Astrocyte (in vitro differentiated cells and primary cell): ENCODE data around the gene UCHL5. TPM values are rescaled to one million over a fixed set of nuclear protein-coding genes. Genes with fewer than 3 reads are reported as not detected.
A peak's percentile ranks its signal among the peaks of the same experiment; 100 is the strongest.

Source experiments
- DNase-seq: peaks from one replicate; pipeline ENCODE4 v3.0.0-alpha.2; 2010; ENCODE audit warnings: low read depth
- FAIRE-seq: peaks from 2 replicates; lab custom pipeline; 2011; peaks lifted over from hg19 to GRCh38; lab: Jason Lieb, UNC
- H2AFZ ChIP-seq: 2 replicates; pipeline ENCODE4 v1.6.0; 2012; ENCODE audit warnings: low read depth, low read length, inconsistent platforms
- H3K27ac ChIP-seq: 2 replicates; pipeline ENCODE4 v1.5.1; 2011; ENCODE audit warnings: low read depth, low read length, inconsistent platforms
- H3K27me3 ChIP-seq: 2 replicates; pipeline ENCODE4 v1.6.0; 2011; ENCODE audit warnings: low read length, inconsistent platforms; ENCODE audit not compliant: insufficient read depth
- H3K36me3 ChIP-seq: 2 replicates; pipeline ENCODE4 v1.5.1; 2011; ENCODE audit warnings: low read length, inconsistent platforms; ENCODE audit not compliant: insufficient read depth
- H3K4me1 ChIP-seq: 2 replicates; pipeline ENCODE4 v1.5.1; 2011; ENCODE audit warnings: low read length, inconsistent platforms; ENCODE audit not compliant: insufficient read depth
- H3K4me2 ChIP-seq: 2 replicates; pipeline ENCODE4 v1.6.0; 2012; ENCODE audit warnings: low read length, inconsistent platforms
- H3K4me3 ChIP-seq: 2 replicates; pipeline ENCODE4 v1.5.1; 2011; ENCODE audit warnings: low read depth, mild to moderate bottlenecking, low read length, inconsistent platforms; ENCODE audit not compliant: insufficient read depth
- H3K79me2 ChIP-seq: 2 replicates; pipeline ENCODE4 v1.6.0; 2012; ENCODE audit warnings: mild to moderate bottlenecking, low read length, inconsistent platforms; ENCODE audit not compliant: insufficient read depth
- H3K9ac ChIP-seq: 2 replicates; pipeline ENCODE4 v1.6.0; 2012; ENCODE audit warnings: mild to moderate bottlenecking, low read length, inconsistent platforms
- H3K9me3 ChIP-seq: 2 replicates; pipeline ENCODE4 v1.5.1; 2012; ENCODE audit warnings: low read depth, mild to moderate bottlenecking, low read length, inconsistent platforms; ENCODE audit not compliant: insufficient read depth
- H4K20me1 ChIP-seq: 2 replicates; pipeline ENCODE4 v1.6.0; 2012; ENCODE audit warnings: low read length, inconsistent platforms; ENCODE audit not compliant: insufficient read depth
- H3K27ac Mint-ChIP-seq: one replicate; pipeline ENCODE4 v1.8.0; 2021; ENCODE audit warnings: mild to moderate bottlenecking, mixed read lengths; ENCODE audit not compliant: unreplicated experiment
- H3K27me3 Mint-ChIP-seq: one replicate; pipeline ENCODE4 v1.8.0; 2021; ENCODE audit warnings: low read depth, mixed read lengths; ENCODE audit not compliant: unreplicated experiment
- H3K36me3 Mint-ChIP-seq: one replicate; pipeline ENCODE4 v1.8.0; 2021; ENCODE audit warnings: low read depth, mixed read lengths; ENCODE audit not compliant: unreplicated experiment
- H3K4me1 Mint-ChIP-seq: one replicate; pipeline ENCODE4 v1.8.0; 2021; ENCODE audit warnings: low read depth, mixed read lengths; ENCODE audit not compliant: unreplicated experiment
- H3K4me3 Mint-ChIP-seq: one replicate; pipeline ENCODE4 v1.8.0; 2021; ENCODE audit warnings: mild to moderate bottlenecking, moderate library complexity, mixed read lengths; ENCODE audit not compliant: unreplicated experiment
- H3K9me3 Mint-ChIP-seq: one replicate; pipeline ENCODE4 v1.8.0; 2021; ENCODE audit warnings: mild to moderate bottlenecking, mixed read lengths; ENCODE audit not compliant: unreplicated experiment
- EZH2 ChIP-seq: IDR thresholded peaks from 2 replicates; pipeline ENCODE4 v1.6.1; 2012; ENCODE audit warnings: mild to moderate bottlenecking, low read length, inconsistent platforms; ENCODE audit not compliant: insufficient read depth
- total RNA-seq: library from RNA; stranded (reverse); gene quantifications from 2 replicates; pipeline ENCODE4 v1.2.1, GENCODE V29; 2021
- TF ChIP-seq, protein P1 (sequence below): IDR thresholded peaks from 2 replicates; pipeline ENCODE4 v1.5.1; 2011; ENCODE audit warnings: low read depth, mild to moderate bottlenecking, inconsistent platforms, low read length, moderate library complexity; ENCODE audit not compliant: insufficient read depth

UCHL5 gene
- total RNA-seq, 1 donor from 2014 or later, result 33.3 TPM

DNA sequence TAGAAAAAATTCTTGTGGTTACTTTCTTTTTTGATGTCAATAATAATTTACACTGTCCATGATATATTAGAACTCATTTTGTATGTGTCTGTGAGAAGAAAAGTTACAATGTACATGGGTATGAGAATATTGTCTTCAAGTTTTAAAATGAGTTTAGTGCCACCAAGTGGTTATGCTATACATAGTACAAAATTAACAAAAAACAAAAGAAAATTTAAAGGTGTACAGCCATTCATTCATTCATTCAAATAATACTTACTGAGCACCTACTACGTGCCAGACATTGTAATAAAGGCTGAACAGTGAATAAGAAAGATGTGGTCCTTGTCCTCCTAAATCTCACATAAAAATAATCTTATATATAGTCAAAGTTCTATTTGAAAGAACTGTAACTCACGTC is 27.7 kb downstream of the UCHL5 start:
- H3K4me3 ChIP-seq, result no peak overlapping the region
- no peak overlapping the region for H3K4me3 Mint-ChIP-seq
- H3K27me3 ChIP-seq, result no peaks in the 10 kb centered on the region
- H3K4me1 ChIP-seq, result no peaks in the 10 kb centered on the region
- H3K9me3 Mint-ChIP-seq, result no peaks in the 10 kb centered on the region
- H3K79me2 ChIP-seq, result peaks cover 39% of the 10 kb centered on the region
- no peak overlapping the region for H3K27ac ChIP-seq
- H3K9ac ChIP-seq, result no peak overlapping the region
- no peaks in the 10 kb centered on the region for H3K9me3 ChIP-seq
- no peak for TF ChIP-seq EZH2
- TF ChIP-seq, protein P1, sequence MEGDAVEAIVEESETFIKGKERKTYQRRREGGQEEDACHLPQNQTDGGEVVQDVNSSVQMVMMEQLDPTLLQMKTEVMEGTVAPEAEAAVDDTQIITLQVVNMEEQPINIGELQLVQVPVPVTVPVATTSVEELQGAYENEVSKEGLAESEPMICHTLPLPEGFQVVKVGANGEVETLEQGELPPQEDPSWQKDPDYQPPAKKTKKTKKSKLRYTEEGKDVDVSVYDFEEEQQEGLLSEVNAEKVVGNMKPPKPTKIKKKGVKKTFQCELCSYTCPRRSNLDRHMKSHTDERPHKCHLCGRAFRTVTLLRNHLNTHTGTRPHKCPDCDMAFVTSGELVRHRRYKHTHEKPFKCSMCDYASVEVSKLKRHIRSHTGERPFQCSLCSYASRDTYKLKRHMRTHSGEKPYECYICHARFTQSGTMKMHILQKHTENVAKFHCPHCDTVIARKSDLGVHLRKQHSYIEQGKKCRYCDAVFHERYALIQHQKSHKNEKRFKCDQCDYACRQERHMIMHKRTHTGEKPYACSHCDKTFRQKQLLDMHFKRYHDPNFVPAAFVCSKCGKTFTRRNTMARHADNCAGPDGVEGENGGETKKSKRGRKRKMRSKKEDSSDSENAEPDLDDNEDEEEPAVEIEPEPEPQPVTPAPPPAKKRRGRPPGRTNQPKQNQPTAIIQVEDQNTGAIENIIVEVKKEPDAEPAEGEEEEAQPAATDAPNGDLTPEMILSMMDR, result peak; percentile 19
- peaks cover 6% of the 10 kb centered on the region for H3K36me3 Mint-ChIP-seq
- DNase-seq (no peak), FAIRE-seq (peak; percentile 13)
- H4K20me1 ChIP-seq, result no peaks in the 10 kb centered on the region
- H3K36me3 ChIP-seq, result peaks cover 8% of the 10 kb centered on the region
- H3K27me3 Mint-ChIP-seq, result no peaks in the 10 kb centered on the region
- H3K4me1 Mint-ChIP-seq, result no peaks in the 10 kb centered on the region
- no peak overlapping the region for H3K27ac Mint-ChIP-seq
- H3K4me2 ChIP-seq, result no peak overlapping the region
- no peak overlapping the region for H2AFZ ChIP-seq

DNA sequence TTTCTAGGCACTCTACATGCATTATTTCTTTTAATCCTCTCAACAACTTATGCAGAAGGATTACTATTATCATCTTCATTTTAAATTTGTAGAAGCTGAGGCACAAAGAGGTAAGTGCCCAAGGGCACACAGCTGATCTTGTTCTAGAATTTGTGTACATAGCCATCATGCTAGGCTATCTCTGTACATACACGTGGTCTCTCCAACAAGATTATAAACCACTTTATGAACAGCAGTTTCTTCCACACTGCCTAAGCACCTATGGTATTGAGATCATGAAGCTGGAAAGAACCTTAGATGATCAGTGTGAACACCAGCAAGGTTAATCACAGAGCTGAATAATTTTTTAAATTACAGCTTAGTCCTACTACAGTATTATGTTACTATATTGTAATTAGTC is 28.9 kb downstream of the UCHL5 start:
- Histone ChIP-seq H3K79me2 (peaks cover 29% of the 10 kb centered on the region), H3K9ac (no peak overlapping the region), H3K9me3 (no peaks in the 10 kb centered on the region), H3K27me3 (no peaks in the 10 kb centered on the region), H3K4me3 (no peak overlapping the region), H3K27ac (no peak overlapping the region), H4K20me1 (no peaks in the 10 kb centered on the region), H3K4me2 (no peak overlapping the region), H3K4me1 (no peaks in the 10 kb centered on the region), H3K36me3 (peaks cover 15% of the 10 kb centered on the region), H2AFZ (no peak overlapping the region)
- H3K27ac Mint-ChIP-seq, result no peak overlapping the region
- no peak for DNase-seq
- no peaks in the 10 kb centered on the region for H3K27me3 Mint-ChIP-seq
- no peaks in the 10 kb centered on the region for H3K9me3 Mint-ChIP-seq
- H3K4me1 Mint-ChIP-seq, result no peaks in the 10 kb centered on the region
- TF ChIP-seq, protein P1, result no peak
- TF ChIP-seq EZH2, result no peak
- H3K36me3 Mint-ChIP-seq, result peaks cover 6% of the 10 kb centered on the region
- no peak overlapping the region for H3K4me3 Mint-ChIP-seq
- FAIRE-seq, result no peak

DNA sequence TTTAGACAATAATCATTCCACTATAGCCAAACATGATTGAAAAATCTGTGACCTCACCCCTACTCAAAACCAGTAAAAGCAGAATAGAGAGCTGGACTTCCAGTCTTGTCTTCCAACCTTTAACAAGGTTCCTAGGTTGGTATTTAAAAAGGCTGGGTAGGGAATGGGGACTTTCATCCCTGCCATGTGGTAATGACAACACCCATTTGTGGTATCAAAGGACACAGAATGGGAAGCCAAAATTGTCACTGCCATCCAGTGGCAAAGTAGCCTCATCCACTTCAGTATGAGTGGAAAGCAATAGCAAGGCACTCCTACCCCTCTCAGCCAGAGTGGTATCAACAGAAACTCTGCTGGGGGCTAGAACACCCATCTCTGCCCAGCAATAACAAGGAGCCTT is 33.9 kb downstream of the UCHL5 start:
- Histone ChIP-seq H3K9me3 (no peaks in the 10 kb centered on the region), H3K4me1 (no peaks in the 10 kb centered on the region), H3K36me3 (peaks cover 20% of the 10 kb centered on the region), H4K20me1 (no peaks in the 10 kb centered on the region), H3K79me2 (peaks cover 2% of the 10 kb centered on the region), H2AFZ (no peak overlapping the region), H3K4me2 (no peak overlapping the region), H3K4me3 (no peak overlapping the region), H3K27ac (no peak overlapping the region), H3K9ac (no peak overlapping the region), H3K27me3 (no peaks in the 10 kb centered on the region)
- Mint-ChIP-seq H3K27ac (no peak overlapping the region), H3K4me1 (no peaks in the 10 kb centered on the region), H3K4me3 (no peak overlapping the region), H3K36me3 (no peaks in the 10 kb centered on the region), H3K9me3 (no peaks in the 10 kb centered on the region), H3K27me3 (no peaks in the 10 kb centered on the region)
- FAIRE-seq (no peak), DNase-seq (no peak)
- TF ChIP-seq, protein P1, result no peak
- no peak for TF ChIP-seq EZH2
